SK-N-SH (cell line): ENCODE measurements around the gene PDE6B.

Source experiments
- EP300 ChIP-seq, 2 experiments: IDR thresholded peaks; 2 replicates each; pipeline versions ENCODE4 v1.4.0 to v1.6.1; 2012; ENCODE audit warnings: borderline replicate concordance in 1 of 2, low read depth in 1 of 2, low read length in 1 of 2
- JUND ChIP-seq: IDR thresholded peaks from 2 replicates; pipeline ENCODE4 v1.4.0; 2012
- MXI1 ChIP-seq: IDR thresholded peaks from 2 replicates; pipeline ENCODE4 v1.6.1; 2012; ENCODE audit warnings: mild to moderate bottlenecking, low read depth, low read length, improper control_type of control experiment
- POLR2AphosphoS5 ChIP-seq: IDR thresholded peaks from 2 replicates; pipeline ENCODE4 v1.6.1; 2012; ENCODE audit warnings: low read depth, low read length
- TAF1 ChIP-seq: IDR thresholded peaks from 2 replicates; pipeline ENCODE4 v1.6.1; 2012; ENCODE audit warnings: low read depth, mild to moderate bottlenecking, low read length, moderate library complexity, borderline replicate concordance
- TF ChIP-seq, protein P1 (sequence below): fragments of 200-600 bp; sonication (generic); IDR thresholded peaks from 2 replicates; pipeline ENCODE4 v1.6.1; 2017; ENCODE audit warnings: antibody characterized with exemption, mild to moderate bottlenecking, moderate library complexity

DNA sequence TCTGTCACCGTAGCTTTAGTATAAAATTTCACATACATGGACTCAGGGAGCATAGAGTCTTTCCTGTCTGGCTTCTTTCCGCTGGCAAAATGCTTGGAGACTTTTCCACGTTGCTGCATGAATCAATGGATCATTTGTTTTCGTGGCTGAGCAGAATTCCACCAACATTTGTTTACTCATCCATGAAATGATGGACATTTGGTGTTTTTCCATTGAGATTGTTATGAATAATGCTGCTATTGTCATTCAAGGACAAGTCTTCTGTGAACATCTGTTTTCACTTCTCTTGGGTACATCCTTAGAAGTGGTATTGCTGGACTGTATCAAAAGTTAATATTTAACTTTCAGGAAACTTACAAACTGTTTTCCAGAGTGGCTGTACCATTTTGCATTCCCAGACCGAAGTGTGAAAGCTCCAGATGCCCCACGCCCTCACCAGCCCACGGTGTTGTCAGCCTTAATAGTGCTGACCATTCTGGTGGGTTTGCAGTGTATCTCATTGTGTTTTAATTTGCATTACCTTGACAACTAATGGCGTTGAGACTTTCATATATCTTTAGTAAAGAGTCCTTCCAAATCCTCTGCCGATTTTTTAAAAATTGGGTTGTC lies 43.5 kb upstream of the PDE6B start:
- no peak for TF ChIP-seq EP300 (IDR thresholded peaks at IDR 0.05; ENCODE audit: borderline replicate concordance in 1 of 2, low read depth in 1 of 2, low read length in 1 of 2)
- TF ChIP-seq, protein P1, sequence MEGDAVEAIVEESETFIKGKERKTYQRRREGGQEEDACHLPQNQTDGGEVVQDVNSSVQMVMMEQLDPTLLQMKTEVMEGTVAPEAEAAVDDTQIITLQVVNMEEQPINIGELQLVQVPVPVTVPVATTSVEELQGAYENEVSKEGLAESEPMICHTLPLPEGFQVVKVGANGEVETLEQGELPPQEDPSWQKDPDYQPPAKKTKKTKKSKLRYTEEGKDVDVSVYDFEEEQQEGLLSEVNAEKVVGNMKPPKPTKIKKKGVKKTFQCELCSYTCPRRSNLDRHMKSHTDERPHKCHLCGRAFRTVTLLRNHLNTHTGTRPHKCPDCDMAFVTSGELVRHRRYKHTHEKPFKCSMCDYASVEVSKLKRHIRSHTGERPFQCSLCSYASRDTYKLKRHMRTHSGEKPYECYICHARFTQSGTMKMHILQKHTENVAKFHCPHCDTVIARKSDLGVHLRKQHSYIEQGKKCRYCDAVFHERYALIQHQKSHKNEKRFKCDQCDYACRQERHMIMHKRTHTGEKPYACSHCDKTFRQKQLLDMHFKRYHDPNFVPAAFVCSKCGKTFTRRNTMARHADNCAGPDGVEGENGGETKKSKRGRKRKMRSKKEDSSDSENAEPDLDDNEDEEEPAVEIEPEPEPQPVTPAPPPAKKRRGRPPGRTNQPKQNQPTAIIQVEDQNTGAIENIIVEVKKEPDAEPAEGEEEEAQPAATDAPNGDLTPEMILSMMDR = no peak
- TF ChIP-seq TAF1 = no peak
- no peak for TF ChIP-seq JUND
- no peak for TF ChIP-seq POLR2AphosphoS5
- no peak for TF ChIP-seq MXI1
